Measurements from ENCODE around the gene MST1.

MST1 gene

DNA sequence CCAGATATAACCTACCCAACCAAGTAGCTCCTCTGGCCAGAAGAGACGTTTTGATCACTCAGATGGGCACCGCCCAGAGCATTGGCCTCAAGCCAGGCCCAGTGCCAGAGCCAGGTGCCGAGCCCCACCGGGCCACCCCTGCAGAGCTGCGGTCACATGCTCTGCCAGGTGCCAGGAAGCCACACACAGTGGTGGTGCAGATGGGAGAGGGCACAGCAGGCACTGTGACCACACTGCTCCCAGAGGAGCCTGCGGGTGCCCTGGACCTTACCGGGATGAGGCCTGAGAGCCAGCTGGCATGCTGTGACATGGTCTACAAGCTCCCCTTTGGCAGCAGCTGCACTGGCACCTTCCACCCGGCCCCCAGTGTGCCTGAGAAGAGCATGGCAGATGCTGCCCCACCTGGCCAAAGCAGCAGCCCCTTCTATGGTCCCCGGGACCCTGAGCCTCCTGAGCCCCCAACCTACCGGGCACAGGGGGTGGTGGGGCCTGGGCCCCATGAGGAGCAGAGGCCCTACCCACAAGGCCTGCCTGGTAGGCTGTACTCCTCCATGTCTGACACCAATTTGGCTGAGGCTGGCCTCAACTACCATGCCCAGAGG is 34.2 kb downstream of the MST1 start:
- DNase-seq: no peak

DNA sequence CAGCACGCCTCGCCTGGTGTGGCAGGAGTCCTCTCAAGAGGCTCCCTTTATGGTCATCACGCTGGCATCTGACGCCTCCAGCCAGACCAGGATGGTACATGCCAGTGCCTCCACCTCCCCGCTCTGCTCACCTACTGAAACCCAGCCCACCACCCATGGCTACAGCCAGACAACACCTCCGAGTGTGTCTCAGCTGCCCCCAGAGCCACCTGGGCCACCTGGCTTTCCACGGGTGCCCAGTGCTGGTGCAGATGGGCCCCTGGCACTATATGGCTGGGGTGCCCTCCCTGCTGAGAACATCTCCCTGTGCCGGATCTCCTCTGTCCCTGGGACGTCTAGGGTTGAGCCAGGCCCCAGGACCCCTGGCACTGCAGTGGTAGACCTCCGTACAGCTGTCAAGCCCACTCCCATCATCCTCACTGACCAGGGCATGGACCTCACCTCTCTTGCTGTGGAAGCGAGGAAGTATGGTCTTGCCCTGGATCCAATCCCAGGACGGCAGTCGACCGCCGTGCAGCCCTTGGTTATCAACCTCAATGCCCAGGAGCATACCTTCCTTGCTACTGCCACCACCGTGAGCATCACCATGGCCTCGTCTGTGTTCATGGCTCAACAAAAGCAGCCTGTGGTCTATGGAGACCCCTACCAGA is 35.0 kb downstream of the MST1 start:
- DNase-seq: no peak

DNA sequence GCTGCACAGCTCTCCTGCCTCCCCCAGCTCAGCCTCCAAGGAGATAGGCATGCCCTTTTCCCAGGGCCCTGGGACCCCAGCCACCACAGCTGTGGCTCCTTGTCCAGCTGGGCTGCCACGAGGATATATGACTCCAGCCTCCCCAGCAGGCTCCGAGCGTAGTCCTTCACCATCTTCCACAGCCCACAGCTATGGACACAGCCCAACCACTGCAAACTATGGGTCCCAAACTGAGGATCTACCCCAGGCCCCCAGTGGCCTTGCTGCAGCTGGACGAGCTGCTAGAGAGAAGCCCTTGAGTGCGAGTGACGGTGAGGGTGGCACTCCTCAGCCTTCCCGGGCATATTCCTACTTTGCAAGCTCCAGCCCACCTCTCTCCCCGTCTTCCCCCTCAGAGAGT is 35.7 kb downstream of the MST1 start:
- DNase-seq: no peak

DNA sequence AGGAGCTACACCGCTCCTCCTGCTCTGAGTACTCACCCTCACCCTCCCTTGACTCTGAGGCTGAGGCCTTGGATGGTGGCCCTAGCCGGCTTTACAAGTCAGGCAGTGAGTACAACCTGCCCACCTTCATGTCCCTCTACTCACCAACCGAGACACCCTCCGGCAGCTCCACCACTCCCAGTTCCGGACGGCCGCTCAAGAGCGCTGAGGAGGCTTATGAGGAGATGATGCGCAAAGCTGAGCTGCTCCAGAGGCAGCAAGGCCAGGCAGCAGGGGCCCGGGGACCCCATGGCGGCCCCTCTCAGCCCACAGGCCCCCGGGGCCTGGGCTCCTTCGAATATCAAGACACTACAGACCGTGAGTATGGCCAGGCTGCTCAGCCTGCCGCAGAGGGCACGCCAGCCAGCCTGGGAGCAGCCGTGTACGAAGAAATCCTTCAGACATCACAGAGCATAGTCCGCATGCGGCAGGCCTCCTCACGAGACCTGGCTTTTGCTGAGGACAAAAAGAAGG is 36.3 kb downstream of the MST1 start:
- no peak for DNase-seq

DNA sequence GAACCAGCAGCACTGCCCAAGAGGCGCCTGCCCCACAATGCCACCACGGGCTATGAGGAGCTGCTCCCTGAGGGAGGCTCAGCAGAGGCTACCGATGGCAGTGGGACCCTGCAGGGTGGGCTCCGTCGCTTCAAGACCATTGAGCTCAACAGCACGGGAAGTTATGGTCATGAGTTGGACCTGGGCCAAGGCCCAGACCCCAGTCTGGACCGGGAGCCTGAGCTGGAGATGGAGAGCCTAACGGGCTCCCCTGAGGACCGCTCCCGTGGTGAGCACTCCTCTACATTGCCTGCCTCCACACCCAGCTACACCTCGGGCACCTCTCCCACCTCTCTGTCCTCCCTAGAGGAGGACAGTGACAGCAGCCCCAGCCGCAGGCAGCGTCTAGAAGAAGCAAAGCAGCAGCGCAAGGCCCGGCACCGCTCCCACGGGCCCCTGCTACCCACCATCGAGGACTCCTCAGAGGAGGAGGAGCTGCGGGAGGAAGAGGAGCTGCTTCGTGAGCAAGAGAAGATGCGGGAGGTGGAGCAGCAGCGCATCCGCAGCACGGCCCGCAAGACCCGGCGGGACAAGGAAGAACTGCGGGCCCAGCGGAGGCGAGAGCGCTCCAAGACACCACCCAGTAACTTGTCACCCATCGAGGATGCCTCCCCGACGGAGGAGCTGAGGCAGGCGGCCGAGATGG is 36.9 kb downstream of the MST1 start:
- DNase-seq: no peak

DNA sequence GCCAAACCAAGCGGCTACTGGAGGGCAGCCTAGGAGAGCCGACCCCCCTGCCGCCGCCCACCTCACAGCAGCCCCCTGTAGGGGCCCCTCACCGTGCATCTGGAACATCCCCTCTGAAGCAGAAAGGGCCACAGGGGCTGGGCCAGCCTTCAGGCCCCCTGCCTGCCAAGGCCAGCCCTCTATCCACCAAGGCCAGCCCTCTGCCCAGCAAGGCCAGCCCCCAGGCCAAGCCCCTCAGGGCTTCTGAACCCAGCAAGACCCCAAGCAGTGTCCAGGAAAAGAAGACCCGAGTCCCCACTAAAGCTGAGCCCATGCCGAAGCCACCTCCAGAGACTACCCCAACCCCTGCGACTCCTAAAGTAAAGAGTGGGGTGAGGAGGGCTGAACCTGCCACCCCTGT is 38.6 kb downstream of the MST1 start:
- no peak for DNase-seq

DNA sequence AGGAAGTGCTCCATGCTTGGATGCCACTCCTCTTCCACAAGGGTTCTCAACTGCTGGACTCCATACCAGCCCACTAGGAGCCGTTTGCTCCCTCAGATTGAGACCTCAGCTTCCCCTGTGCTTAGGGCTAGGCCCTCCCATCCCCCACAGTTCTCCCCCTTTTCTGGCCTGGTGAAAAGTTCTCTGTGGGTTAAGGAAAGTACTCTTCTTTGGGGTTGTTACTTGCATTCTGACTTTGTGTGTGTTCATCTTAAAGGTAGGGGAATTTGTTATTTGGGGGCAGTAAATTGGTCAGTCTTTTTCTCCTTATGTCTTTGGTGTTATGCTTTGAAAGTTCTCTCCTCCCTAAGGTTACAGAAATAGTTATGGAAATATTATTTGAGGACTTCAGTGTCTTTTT is 39.1 kb downstream of the MST1 start:
- DNase-seq: no peak

DNA sequence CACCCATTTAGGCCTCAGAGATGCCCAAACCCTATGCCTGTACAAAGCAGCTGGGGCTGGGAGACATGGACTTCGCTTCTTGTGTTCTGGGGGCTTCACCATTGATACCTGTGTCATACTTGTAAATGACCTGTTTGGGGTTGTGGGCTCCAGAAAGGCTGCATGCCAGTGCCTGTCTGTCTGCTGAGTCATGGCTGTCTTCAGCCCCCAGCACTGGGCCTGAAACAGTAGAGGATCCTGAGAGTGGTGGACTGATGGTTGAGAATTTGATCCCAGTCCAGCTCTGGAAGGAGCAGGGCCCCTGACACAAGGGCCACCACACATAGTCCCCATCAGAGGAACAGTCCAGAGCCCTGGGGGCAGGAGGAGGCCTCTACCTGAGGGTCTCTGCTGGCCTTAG is 39.7 kb downstream of the MST1 start:
- no peak for DNase-seq

DNA sequence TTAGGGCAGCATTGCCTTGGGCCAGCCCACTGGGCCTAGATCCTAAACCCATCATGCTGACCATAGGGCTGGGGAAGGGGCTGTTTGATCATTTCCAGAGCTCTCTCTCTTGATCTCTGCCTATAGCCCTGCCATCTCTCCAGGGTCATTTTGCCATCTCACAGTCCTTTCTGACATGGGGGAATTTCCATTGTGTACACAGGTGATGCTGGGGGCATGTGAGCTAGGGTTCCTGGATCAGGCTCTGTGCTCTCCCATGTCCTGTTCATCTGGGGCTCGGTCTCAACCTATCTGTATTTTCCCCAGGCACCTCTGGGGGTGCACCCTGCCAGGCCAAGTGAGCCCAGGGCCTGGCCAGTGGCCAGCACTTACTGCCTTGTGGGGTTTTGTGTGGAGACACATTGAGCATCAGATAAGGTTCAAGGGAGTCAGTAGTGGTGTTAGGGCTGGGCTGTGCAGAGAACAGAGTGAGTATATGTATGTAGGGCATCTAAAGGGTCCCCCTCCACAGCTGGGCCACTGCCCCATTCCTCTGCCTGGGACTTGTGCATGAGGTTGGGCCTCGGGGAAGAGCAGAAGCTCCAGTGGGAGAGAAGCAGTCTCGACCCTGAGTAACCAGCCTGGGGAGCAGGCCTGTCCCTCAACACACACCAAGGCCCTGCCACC is 40.8 kb downstream of the MST1 start:
- no peak for DNase-seq

DNA sequence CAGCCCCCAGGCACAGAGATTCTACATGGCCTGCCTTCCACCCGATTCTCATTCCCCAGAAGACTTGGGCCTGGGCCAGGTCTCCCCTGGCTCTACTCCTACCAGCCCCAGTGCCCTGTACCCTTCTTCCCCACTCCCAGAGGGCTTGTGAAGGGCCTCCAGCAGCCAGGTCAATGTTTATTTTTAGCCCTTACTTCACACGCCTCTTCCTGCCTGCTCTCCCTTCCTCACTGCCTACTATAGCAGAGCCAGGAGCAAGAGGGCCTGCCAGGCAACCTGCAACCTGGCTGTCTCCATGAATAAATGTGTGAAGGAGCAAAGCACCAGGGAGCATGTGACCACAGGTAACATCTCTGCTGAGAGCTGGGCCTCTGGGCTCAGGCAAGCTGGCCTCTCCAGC is 41.5 kb downstream of the MST1 start:
- no peak for DNase-seq

DNA sequence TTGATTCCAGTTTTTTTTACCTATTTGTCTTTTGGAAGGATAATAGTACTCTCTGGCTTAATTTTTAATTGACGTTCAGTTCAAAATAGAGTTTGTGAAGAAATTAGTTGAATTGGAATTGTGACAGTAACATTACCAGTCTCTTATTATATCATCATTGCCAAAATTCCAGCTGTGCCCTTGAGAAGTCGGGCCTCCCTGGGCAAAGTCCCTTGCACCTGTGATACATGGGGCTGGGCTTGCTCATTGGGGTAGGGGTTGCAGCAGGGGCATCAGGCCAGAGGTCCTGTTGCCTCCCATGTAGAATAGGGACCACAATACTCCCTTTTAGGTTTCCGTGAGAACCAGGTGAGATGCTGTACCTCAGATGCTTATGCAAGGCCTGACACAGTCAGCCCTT is 43.0 kb downstream of the MST1 start:
- DNase-seq: no peak

DNA sequence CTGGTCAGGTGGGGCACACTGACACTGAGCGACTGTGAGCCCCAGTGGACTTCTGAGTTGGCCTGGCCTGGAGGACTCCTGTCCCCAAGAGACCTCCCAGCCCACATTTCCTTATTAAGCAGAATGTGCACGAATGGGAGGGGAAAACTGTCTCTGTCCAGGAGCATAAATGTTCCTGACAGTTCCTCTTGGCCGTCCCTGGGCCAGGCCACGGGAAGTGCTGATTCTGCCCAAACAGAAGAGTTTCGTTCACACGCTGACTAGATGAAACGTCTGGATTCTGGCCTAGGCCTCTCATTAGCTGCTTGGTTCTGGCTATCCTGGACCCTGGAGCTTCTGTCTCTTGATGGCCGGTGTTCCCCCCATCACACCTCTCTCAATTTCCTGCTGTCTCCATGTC is 44.6 kb downstream of the MST1 start:
- no peak for DNase-seq

DNA sequence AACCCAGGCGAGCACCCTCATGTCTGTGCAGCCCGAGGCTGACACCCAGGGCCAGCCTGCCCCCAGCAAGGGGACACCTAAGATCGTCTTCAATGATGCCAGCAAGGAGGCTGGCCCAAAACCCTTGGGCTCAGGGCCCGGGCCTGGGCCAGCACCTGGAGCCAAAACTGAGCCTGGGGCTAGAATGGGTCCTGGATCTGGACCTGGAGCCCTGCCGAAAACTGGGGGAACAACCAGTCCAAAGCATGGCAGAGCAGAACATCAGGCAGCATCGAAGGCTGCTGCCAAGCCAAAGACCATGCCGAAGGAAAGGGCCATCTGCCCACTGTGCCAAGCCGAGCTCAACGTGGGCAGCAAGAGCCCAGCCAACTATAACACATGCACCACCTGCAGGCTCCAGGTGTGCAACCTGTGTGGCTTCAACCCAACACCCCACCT is 46.5 kb downstream of the MST1 start:
- DNase-seq: no peak

DNA sequence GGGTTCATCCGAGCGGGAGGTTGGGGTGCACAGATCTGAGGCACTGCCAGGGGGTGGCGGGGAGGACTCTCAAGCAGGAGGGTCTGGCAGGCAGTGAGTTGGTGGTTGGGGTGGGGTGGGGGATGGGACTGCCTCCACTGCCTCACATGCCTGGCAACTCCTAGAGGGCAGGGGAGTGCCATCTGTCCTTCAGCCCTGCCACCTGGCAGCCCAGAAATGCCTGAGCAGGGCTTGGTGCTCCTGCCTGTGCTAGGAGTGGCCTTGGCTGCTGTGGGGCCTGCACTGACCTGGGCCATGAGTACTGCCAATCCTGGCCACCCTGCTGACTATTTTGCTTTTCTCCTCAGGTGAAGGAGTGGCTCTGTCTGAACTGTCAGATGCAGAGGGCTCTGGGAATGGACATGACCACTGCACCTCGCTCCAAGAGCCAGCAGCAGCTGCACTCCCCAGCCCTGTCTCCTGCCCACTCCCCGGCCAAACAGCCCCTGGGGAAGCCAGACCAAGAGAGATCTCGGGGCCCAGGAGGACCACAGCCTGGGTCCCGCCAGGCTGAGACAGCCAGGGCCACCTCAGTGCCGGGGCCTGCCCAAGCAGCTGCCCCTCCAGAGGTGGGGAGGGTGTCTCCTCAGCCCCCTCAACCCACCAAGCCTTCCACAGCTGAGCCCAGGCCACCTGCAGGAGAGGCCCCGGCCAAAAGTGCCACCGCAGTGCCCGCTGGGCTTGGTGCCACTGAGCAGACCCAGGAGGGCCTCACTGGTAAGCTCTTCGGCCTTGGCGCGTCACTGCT is 47.2 kb downstream of the MST1 start:
- no peak for DNase-seq

DNA sequence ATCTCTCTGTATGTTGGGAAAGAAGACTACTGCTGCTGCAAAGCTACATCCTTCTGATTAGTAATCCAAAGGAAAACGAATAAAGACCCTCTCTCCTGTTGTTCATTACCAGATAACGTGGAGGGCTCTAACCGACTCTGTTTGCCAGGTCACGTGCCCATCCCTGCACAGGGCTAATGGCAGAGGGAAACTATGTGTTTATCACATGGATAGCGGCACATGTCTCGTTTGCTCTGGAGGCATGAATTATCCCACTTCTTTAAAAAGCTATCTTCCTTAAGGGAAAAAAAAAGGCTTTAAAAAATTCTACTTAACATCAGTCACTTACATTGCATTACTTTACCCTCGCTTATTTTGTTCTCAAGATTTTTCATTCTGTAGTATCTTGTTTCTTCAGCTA is 48.0 kb downstream of the MST1 start:
- no peak for DNase-seq

DNA sequence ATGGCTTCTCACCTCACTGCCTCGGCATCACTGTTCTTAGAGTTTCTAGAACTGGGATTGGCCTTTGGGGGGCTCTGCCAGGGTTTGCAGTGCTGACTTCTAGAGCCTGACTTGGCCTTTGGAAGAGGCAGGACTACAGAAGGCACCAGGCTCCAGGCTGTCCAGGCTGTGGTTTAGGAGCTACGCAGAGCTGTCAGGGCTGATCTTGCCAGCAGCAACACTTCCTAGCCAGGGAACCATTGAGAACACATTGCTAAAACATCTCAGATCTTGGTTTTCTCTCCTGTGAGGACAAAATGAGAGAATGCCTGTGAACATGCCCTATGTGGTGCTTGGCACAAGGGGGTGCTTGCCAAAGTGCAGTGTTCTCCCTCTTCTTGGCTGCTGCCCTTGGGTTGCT is 49.7 kb downstream of the MST1 start:
- DNase-seq: no peak

DNA sequence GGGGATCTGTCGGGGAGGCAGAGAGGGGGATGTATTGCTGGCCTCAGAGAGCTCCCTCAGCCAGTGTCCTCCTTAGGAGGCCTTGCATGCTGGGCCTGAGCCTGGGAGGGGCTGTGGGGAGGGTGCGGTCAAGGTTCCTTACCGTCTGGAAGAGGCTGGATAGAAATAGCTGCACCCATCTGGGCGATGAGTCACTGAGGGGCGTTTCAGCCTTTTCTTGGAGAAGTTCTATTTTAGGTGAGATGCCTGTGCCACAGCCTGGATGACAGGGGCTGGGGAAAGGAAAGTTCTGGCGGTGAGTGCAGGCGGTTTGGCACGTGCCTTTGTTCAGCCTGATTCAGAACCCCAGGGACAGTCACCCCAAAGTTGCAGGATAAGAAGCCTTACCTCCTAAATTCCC is 50.8 kb downstream of the MST1 start:
- no peak for DNase-seq

DNA sequence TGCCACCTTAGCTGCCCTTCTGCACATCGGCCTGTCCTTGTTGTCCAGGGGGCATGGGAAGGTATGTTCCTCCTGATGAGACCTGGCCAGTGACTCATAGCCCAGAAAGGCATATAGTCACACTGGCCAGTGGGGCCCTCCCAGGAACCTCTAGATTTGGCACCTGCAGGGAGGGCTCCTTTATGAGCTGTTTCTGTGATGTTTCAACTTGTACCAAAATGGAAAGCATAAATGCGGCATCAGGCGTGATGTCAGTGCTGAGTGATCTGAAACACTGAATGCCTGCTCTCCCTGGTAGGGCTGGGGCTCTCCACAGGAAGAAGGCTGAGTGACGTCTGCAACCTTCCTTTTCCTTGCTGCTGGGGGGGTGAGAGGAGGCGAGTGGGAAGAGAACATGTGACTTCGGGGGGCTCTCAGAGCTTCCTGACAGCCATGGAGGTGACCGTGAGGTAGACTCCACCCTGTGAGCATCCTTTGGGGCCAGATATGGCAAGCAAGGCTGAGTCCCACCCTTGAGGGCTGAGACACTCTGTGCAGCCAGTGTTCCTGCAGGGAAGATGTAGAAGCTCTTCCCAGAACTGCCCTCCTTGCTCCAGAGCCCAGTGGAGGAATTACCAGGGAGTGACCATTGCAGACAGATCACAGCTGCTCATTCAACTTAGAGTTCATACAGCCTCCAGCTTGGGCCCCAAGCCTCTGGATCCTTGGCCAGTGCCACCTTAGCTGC is 52.2 kb downstream of the MST1 start:
- no peak for DNase-seq

DNA sequence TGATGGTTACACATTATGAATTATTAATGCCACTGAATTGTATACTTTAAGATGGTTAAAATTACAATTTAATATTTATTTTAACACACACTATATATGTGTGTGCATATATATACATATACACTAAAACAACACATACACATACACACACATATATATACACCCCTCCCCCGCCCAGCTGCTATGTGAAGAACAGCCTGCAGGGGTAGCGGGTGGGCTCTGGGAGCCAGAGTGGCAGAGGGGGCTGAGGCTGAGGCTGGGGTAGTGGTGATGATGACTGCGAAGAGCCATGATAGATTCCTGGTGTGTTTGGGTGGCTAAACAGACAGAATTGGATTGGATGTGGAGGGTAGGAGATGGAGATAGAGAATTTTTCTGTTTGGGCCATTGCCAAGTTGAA is 54.5 kb downstream of the MST1 start:
- no peak for DNase-seq

Data from activated CD4-positive, alpha-beta T cell treated with anti-CD3 and anti-CD28 coated beads for 48 hours (primary cell).